Suprapubic skin (tissue), 4 donors: ENCODE data around the gene DISC1.

Source experiments
- POLR2A ChIP-seq, 2 donors: fragments of 450-650 bp; IDR thresholded peaks; one replicate each; pipeline ENCODE4 v1.6.1; 2017; ENCODE audit warnings: antibody characterized with exemption in 2 of 2, mild to moderate bottlenecking in 2 of 2, moderate library complexity in 2 of 2
- POLR2AphosphoS5 ChIP-seq, 3 donors: sonication (generic); formaldehyde crosslinking; IDR thresholded peaks; one replicate each; pipeline ENCODE4 v1.6.1; 2017; ENCODE audit warnings: antibody characterized with exemption in 3 of 3
- TF ChIP-seq, protein P1 (sequence below), 2 donors: fragments of 200-600 bp in 1 of 2; fragments of 450-650 bp in 1 of 2; sonication (generic) in 1 of 2; IDR thresholded peaks; one replicate each; pipeline ENCODE4 v1.5.1; 2016 to 2019; ENCODE audit warnings: antibody characterized with exemption in 2 of 2, mild to moderate bottlenecking in 1 of 2, moderate library complexity in 1 of 2

DNA sequence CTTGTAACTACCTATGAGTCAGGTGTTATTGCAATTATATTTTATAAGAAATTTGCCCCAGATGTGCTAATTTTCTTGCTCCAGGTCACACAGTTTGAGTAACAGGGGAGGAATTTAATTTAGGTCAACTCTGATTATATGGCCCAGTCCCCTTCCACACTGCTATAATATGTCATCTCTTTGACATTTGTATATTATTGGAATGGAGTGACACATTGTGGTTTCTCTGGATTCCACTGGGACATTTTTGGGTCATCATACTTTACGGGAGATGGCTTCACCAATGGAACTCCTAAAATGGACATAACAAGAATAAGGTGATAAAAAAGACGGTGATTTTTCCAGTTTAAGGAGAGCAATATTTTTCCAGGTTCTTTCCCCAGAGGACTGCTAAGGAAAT, 191.2 kb downstream of the DISC1 start:
- TF ChIP-seq, protein P1, sequence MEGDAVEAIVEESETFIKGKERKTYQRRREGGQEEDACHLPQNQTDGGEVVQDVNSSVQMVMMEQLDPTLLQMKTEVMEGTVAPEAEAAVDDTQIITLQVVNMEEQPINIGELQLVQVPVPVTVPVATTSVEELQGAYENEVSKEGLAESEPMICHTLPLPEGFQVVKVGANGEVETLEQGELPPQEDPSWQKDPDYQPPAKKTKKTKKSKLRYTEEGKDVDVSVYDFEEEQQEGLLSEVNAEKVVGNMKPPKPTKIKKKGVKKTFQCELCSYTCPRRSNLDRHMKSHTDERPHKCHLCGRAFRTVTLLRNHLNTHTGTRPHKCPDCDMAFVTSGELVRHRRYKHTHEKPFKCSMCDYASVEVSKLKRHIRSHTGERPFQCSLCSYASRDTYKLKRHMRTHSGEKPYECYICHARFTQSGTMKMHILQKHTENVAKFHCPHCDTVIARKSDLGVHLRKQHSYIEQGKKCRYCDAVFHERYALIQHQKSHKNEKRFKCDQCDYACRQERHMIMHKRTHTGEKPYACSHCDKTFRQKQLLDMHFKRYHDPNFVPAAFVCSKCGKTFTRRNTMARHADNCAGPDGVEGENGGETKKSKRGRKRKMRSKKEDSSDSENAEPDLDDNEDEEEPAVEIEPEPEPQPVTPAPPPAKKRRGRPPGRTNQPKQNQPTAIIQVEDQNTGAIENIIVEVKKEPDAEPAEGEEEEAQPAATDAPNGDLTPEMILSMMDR (IDR thresholded peaks at IDR 0.05) = no peak
- TF ChIP-seq POLR2A (IDR thresholded peaks at IDR 0.05) = no peak
- TF ChIP-seq POLR2AphosphoS5 (IDR thresholded peaks at IDR 0.05) = no peak
